Fibroblast of mammary gland (primary cell): ENCODE results near the gene NOL4L.

Source experiments
- DNase-seq: peaks from one replicate; pipeline ENCODE4 v3.0.0-alpha.2; 2010; ENCODE audit warnings: low read depth
- H3K4me3 ChIP-seq: 2 replicates; pipeline ENCODE4 v1.5.1; 2011; ENCODE audit warnings: low read depth, mild to moderate bottlenecking, low read length, moderate library complexity; ENCODE audit not compliant: control insufficient read depth
- TF ChIP-seq, protein P1 (sequence below): conservative IDR thresholded peaks from 2 replicates; pipeline ENCODE4 v1.5.1; 2011; ENCODE audit warnings: low read depth, low read length, inconsistent platforms; ENCODE audit not compliant: control insufficient read depth, insufficient read depth

Gene NOL4L

DNA sequence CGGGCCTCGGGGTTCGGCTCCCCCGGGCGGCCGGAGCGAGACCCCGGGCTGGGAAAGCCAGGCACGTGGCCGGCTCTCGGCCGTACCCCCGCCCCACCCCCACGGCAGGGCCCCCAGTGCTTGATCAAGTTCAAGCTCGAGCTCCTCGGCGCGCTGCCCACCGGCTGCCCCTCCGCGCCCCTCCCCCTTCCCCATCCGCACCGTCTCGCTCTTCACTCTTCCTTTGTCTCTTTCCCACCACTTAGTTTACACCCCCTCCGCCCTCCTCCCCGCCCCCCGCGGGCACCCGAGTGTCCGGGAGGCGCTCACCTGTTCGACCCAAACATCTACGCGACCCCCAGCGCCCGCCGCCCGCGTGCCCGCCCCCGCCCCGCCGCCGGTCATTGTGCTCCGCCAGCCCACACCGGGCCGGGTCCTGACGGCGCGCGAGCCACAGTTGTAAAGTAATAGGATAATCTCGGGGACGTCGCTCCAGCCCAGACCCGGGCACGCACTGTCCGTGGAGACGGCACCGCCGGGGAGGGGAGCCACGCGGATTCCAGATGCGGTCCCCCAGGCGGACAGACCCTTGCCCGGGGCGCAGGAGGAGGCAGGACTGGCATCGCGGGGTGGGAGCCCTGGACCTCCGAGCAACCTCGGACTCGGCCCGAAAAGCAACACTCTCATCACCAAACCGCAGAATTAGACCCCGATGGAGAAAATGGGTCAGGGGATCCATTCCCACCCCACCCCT is 100.7 kb downstream of the NOL4L start:
- TF ChIP-seq, protein P1, sequence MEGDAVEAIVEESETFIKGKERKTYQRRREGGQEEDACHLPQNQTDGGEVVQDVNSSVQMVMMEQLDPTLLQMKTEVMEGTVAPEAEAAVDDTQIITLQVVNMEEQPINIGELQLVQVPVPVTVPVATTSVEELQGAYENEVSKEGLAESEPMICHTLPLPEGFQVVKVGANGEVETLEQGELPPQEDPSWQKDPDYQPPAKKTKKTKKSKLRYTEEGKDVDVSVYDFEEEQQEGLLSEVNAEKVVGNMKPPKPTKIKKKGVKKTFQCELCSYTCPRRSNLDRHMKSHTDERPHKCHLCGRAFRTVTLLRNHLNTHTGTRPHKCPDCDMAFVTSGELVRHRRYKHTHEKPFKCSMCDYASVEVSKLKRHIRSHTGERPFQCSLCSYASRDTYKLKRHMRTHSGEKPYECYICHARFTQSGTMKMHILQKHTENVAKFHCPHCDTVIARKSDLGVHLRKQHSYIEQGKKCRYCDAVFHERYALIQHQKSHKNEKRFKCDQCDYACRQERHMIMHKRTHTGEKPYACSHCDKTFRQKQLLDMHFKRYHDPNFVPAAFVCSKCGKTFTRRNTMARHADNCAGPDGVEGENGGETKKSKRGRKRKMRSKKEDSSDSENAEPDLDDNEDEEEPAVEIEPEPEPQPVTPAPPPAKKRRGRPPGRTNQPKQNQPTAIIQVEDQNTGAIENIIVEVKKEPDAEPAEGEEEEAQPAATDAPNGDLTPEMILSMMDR, result no peak
- H3K4me3 ChIP-seq, result peak overlapping the region; percentile 58
- no peak for DNase-seq

DNA sequence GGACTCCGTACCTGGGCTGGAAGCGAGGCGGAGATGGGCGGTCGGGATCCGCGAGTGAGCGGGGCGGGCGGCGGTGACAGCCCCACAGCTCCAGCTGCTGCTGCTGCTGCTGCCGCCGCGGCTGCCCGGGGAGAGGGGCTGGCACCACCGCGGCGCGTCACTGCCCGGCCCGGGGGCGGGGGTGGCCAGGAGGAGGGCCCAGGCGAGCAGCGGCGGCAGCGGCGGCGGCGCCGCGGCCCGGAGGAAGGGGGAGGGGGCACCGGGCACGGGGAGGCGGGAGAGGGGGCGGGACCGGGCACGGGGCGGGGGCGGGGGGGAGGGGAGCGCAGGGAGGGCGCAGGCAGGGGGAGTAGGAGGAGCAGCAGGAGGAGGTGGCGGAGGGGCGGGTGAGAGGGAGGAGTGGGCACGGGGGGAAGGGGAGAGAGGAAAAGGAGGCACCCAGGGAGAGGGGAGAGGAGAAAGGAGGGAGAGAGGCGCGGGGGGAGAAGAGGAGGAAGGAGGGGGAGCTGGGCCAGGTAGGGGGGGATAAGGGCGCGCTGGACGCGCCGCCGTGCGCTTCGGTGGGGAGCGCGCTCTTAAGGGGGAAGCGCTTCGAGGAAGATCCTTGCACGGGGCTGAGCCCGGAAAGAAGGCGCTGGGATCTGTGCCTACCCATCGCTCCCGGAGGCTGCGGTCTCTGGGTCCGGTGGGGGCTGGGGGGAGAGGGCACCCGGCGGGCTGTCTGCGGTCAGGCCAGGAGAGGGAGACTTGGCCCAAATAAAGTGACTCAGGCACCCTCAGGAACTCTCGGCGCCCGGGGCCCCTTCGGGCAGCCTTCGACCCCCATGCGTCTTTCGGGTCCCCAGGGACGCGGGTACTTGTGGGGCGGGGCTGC is 101.5 kb downstream of the NOL4L start:
- TF ChIP-seq, protein P1, result no peak
- H3K4me3 ChIP-seq, result peak overlapping the region; percentile 60
- DNase-seq, result peak; percentile 63

DNA sequence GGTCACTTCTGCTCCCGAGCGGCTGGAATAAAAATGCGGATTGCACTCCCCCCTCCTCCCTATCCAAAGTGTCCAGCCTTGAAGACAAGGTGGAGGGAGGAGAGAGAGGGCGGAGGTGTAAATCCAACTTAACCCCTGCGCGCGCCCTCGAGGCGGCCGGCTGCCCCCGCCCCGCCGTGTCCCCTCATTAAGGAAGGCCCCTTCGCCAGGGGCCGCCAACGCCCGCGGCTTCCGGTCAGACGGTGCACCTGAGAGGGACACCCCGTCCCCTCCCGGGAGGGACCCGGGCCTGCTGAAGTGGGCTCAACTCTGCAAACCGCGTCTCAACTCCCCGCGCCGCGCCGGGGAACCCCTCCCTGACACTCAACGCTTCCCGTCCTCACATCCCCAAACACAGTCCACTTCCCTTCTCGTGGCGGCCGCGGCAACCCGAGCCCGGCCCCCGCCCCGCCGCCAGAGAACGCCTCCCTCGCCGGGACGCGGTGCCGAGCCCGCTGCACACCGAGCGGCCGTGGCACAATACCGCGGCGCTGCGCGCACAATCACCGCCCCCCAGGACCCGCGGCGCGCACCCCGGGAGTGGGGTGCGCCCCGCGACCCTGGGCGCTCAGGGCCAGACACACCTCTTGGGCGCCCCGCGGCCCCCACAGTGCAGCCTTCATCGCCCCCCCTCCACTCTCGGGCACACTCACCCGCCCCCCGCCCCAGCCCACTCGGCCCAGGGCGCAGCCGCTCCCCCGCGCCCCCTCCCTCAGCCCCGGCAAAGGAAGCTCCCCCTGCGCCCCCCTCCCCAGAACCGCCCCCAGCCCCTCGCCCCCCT is 102.5 kb downstream of the NOL4L start:
- H3K4me3 ChIP-seq, result peak overlapping the region; percentile 60
- TF ChIP-seq, protein P1, result no peak
- no peak for DNase-seq

DNA sequence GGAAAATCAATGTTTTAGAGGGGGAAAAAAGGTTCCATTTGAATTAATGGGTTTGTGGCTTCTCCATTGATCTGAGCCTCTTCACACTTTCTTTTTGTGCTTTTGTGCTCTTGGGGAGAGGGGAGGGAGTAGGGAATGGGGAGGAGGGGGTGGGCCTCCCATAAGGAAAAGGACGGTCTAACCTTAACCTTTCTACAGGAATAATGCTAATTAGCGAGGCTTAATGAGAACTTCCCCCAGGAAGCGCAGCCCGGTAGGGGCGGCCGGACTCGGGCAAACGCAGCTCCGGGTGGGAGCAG is 103.0 kb downstream of the NOL4L start:
- peak overlapping the region; percentile 60 for H3K4me3 ChIP-seq
- TF ChIP-seq, protein P1, result no peak
- no peak for DNase-seq

DNA sequence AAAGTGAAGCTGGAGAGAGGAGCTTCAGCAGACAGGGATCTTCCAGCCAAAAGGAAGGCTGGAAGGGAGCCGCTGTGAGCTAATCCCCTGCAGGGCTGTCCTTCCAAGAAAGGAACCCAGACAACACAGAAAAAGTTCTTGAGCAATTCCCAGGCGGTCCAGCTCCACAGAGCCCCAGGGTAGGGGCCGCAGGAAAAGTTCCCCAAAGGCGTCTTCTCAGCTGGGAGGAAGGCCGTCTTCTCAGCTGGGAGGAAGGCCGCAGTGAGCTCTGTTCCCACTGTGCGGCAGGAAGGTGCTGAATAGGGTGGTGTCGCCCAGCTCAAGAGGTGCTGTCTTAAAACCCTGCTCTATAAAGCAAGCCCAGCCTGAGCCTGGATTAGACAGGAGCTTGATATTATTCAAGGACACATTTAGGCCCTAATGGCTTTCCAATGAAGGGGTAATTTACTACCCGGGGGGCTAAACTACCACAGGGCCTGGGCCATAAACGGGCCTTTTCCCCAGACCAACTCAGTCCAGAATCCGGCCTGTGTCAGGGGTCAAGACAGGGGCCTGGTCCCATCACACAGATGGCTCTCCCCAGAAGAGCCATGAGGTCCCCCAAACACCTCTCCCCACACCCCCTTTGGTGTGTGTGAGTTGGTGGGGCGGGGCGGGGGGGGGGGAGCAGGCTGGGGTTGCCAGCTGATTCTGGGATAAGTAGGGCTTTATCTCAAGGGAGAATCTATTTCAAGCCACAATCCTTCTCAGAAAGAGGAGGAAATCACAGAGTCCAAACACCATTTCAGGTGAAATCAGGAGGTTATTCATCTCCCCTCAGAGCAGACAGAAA is 103.6 kb downstream of the NOL4L start:
- peak overlapping the region; percentile 60 for H3K4me3 ChIP-seq
- no peak for DNase-seq
- TF ChIP-seq, protein P1, result no peak
